ENCODE data around the gene FAH. TPM values are rescaled to one million over a fixed set of nuclear protein-coding genes. Genes with fewer than 3 reads are reported as not detected.

The FAH gene
- total RNA-seq, 1 donor from 2014 or later: 21.9 TPM

DNA sequence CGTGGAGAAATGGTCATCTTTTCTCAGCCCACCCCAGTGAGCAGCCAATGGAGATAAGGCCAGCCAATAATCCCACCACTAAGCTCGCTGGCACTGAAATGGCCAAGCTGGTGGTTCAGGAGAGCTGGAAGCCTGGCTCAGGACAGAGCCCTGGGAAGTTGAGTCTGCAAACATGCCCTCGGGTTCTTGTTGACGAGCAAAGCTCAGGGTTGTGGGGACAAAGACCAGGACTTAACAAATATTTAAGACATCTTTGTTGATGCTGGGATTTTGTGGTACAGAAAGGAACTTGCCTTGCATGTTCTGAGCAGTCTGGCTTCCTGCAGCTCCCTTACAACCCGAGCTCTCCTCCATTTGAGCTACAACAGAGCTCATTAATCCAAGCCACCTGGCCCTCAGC, 4.4 kb downstream of the FAH start:
- Histone ChIP-seq H4K20me1 (ENCODE audit: insufficient read depth, low read length) (no peaks in the 10 kb centered on the region), H3K9ac (ENCODE audit: low read length) (no peak overlapping the region), H3K27ac (ENCODE audit: low read depth, low read length) (no peak overlapping the region), H3K4me2 (ENCODE audit: low read length) (no peak overlapping the region), H3K36me3 (ENCODE audit: insufficient read depth, low read length) (no peaks in the 10 kb centered on the region), H3K4me3 (ENCODE audit: insufficient read depth, low read depth, low read length) (no peak overlapping the region), H3K9me3 (ENCODE audit: insufficient read depth, low read depth, low read length) (no peaks in the 10 kb centered on the region), H3K79me2 (ENCODE audit: insufficient read depth, low read length) (peaks cover 4% of the 10 kb centered on the region), H2AFZ (ENCODE audit: low read depth, low read length) (no peak overlapping the region), H3K4me1 (ENCODE audit: insufficient read depth, low read length) (peaks cover 22% of the 10 kb centered on the region), H3K27me3 (ENCODE audit: insufficient read depth, low read length) (no peaks in the 10 kb centered on the region)
- Mint-ChIP-seq H3K4me1 (ENCODE audit: low read depth, unreplicated experiment) (peaks cover 42% of the 10 kb centered on the region), H3K9me3 (ENCODE audit: unreplicated experiment) (no peaks in the 10 kb centered on the region), H3K4me3 (ENCODE audit: unreplicated experiment) (no peak overlapping the region), H3K36me3 (ENCODE audit: low read depth, unreplicated experiment) (peaks cover 25% of the 10 kb centered on the region), H3K27me3 (ENCODE audit: low read depth, unreplicated experiment) (no peaks in the 10 kb centered on the region), H3K27ac (ENCODE audit: unreplicated experiment) (no peak overlapping the region)
- DNase-seq (ENCODE audit: low read depth): no peak
- TF ChIP-seq CTCF (IDR thresholded peaks at IDR 0.05; ENCODE audit: insufficient read depth, low read depth, low read length) (no peak), EZH2 (IDR thresholded peaks at IDR 0.05; ENCODE audit: insufficient read depth, low read length) (no peak)
- no peak for FAIRE-seq

- FAIRE-seq: no peak
- Mint-ChIP-seq H3K27me3 (ENCODE audit: low read depth, unreplicated experiment) (no peaks in the 10 kb centered on the region), H3K4me1 (ENCODE audit: low read depth, unreplicated experiment) (peaks cover 31% of the 10 kb centered on the region), H3K9me3 (ENCODE audit: unreplicated experiment) (no peaks in the 10 kb centered on the region), H3K36me3 (ENCODE audit: low read depth, unreplicated experiment) (peaks cover 37% of the 10 kb centered on the region), H3K4me3 (ENCODE audit: unreplicated experiment) (no peak overlapping the region), H3K27ac (ENCODE audit: unreplicated experiment) (no peak overlapping the region)
- H3K36me3 ChIP-seq (ENCODE audit: insufficient read depth, low read length): no peaks in the 10 kb centered on the region
- H3K79me2 ChIP-seq (ENCODE audit: insufficient read depth, low read length): no peaks in the 10 kb centered on the region
- no peak for DNase-seq (ENCODE audit: low read depth)
- TF ChIP-seq CTCF (IDR thresholded peaks at IDR 0.05; ENCODE audit: insufficient read depth, low read depth, low read length): no peak
- TF ChIP-seq EZH2 (IDR thresholded peaks at IDR 0.05; ENCODE audit: insufficient read depth, low read length): no peak
- no peak overlapping the region for H3K27ac ChIP-seq (ENCODE audit: low read depth, low read length)
- H3K27me3 ChIP-seq (ENCODE audit: insufficient read depth, low read length): no peaks in the 10 kb centered on the region
- H2AFZ ChIP-seq (ENCODE audit: low read depth, low read length): no peak overlapping the region
- H3K9me3 ChIP-seq (ENCODE audit: insufficient read depth, low read depth, low read length): no peaks in the 10 kb centered on the region
- no peak overlapping the region for H3K4me2 ChIP-seq (ENCODE audit: low read length)
- no peaks in the 10 kb centered on the region for H4K20me1 ChIP-seq (ENCODE audit: insufficient read depth, low read length)
- peaks cover 11% of the 10 kb centered on the region for H3K4me1 ChIP-seq (ENCODE audit: insufficient read depth, low read length)
- no peak overlapping the region for H3K9ac ChIP-seq (ENCODE audit: low read length)
- no peak overlapping the region for H3K4me3 ChIP-seq (ENCODE audit: insufficient read depth, low read depth, low read length)
These were observed 6.5 kb downstream of the FAH start for GRCh38 chr15:80159301-80159700.

DNA sequence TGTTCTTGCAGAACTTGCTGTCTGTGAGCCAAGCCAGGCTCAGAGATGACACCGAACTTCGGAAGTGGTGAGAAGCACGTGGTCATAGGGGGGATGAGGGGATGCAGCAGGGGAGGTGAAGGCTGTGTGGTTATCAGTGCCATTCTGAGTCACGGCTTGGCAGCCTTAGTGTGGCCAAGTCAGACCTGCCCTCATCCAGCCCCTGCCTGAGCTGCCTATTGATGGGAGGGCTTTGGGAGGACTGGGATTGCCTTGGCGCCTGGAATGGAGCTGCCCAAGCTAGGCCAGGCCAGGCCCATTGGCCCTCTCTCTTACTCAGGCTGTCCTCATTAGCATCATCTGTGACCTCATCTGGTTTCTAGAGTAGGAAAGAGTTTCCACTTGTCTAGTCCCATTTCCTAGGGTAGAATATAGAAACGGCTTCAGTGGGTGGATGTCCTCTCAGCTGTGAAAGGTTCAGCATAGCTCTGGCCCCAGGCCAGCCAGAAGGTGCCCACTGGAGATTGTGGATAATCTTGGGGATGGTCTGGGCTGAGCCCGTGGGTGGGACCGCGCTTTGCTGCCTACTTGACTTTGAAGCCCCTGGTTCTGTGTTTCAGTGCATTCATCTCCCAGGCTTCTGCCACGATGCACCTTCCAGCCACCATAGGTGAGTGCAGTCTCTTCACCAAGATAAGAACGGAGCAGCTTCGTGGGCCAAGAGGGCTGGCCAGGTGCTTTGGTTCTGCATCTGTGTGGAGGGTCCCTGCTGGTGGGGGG, 7.2 kb downstream of the FAH start:
- Histone ChIP-seq H3K4me2 (ENCODE audit: low read length) (peak overlapping the region; percentile 56), H3K79me2 (ENCODE audit: insufficient read depth, low read length) (no peaks in the 10 kb centered on the region), H4K20me1 (ENCODE audit: insufficient read depth, low read length) (no peaks in the 10 kb centered on the region), H3K9ac (ENCODE audit: low read length) (no peak overlapping the region), H3K4me3 (ENCODE audit: insufficient read depth, low read depth, low read length) (no peak overlapping the region), H3K27ac (ENCODE audit: low read depth, low read length) (peak overlapping the region; percentile 68), H2AFZ (ENCODE audit: low read depth, low read length) (peak overlapping the region; percentile 76), H3K4me1 (ENCODE audit: insufficient read depth, low read length) (peaks cover 11% of the 10 kb centered on the region), H3K9me3 (ENCODE audit: insufficient read depth, low read depth, low read length) (no peaks in the 10 kb centered on the region), H3K27me3 (ENCODE audit: insufficient read depth, low read length) (no peaks in the 10 kb centered on the region), H3K36me3 (ENCODE audit: insufficient read depth, low read length) (no peaks in the 10 kb centered on the region)
- Mint-ChIP-seq H3K4me1 (ENCODE audit: low read depth, unreplicated experiment) (peaks cover 25% of the 10 kb centered on the region), H3K27me3 (ENCODE audit: low read depth, unreplicated experiment) (no peaks in the 10 kb centered on the region), H3K27ac (ENCODE audit: unreplicated experiment) (peak overlapping the region; percentile 94), H3K4me3 (ENCODE audit: unreplicated experiment) (no peak overlapping the region), H3K36me3 (ENCODE audit: low read depth, unreplicated experiment) (peaks cover 42% of the 10 kb centered on the region), H3K9me3 (ENCODE audit: unreplicated experiment) (no peaks in the 10 kb centered on the region)
- FAIRE-seq (no peak), DNase-seq (ENCODE audit: low read depth) (peak; percentile 72)
- TF ChIP-seq EZH2 (IDR thresholded peaks at IDR 0.05; ENCODE audit: insufficient read depth, low read length) (no peak), CTCF (IDR thresholded peaks at IDR 0.05; ENCODE audit: insufficient read depth, low read depth, low read length) (no peak)

Measured in astrocyte (in vitro differentiated cells and primary cell).